Measurements from ENCODE around the gene RXFP2. TPM values are rescaled to one million over a fixed set of nuclear protein-coding genes. Genes with fewer than 3 reads are reported as not detected.

The RXFP2 gene, protein sequence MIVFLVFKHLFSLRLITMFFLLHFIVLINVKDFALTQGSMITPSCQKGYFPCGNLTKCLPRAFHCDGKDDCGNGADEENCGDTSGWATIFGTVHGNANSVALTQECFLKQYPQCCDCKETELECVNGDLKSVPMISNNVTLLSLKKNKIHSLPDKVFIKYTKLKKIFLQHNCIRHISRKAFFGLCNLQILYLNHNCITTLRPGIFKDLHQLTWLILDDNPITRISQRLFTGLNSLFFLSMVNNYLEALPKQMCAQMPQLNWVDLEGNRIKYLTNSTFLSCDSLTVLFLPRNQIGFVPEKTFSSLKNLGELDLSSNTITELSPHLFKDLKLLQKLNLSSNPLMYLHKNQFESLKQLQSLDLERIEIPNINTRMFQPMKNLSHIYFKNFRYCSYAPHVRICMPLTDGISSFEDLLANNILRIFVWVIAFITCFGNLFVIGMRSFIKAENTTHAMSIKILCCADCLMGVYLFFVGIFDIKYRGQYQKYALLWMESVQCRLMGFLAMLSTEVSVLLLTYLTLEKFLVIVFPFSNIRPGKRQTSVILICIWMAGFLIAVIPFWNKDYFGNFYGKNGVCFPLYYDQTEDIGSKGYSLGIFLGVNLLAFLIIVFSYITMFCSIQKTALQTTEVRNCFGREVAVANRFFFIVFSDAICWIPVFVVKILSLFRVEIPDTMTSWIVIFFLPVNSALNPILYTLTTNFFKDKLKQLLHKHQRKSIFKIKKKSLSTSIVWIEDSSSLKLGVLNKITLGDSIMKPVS
- total RNA-seq (2014; rRNA removed; shearing (Covaris generic)) (not detected in 2 replicates), polyA plus RNA-seq (2016; fragmentation: Nextera tagmentation; extraction: Ambion mirVana) (0.09 TPM in 1 of 2 replicates, not detected in the other)

DNA sequence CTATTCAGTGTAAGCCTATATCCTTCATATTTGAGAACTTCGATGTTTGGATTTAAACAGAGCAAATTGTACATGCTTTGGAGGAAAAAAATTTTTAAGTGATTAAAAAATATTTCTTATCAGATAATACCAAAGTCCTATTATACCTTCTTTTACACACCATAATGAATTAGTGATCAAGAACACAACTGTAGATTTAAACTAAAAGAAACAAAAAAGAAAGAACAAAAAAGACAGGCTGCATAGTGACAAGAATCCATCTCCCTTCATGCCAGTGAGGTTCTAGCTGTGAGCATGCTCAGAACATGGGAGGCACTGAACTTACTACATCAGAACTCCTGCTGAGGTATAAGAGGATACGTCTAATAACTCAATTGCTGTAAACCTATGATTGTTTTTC, at the start of gene RXFP2:
RXFP2 (plus strand) TSS at position 301 of the 400 bp plus-strand sequence; CDS start at position 388, 87 bp downstream.
- H3K9ac ChIP-seq, result no peak within 1 kb of the TSS
- TF ChIP-seq EZH2 (IDR thresholded peaks at IDR 0.05; ENCODE audit: insufficient read depth, poor library complexity, severe bottlenecking), result no peak
- TF ChIP-seq EZH2phosphoT487 (IDR thresholded peaks at IDR 0.05; ENCODE audit: insufficient read depth, low read depth), result no peak
- H3K9me2 ChIP-seq (ENCODE audit: insufficient read depth), result no peaks in the 10 kb centered on the region
- no peaks in the 10 kb centered on the region for H3K9me3 ChIP-seq (ENCODE audit: low read depth)
- H3K79me2 ChIP-seq (ENCODE audit: insufficient read depth), result no peaks in the 10 kb centered on the region
- DNase-seq, result no peak
- WGBS, 2 experiments (ENCODE audit: low coverage in 1 of 2, low lambda C conversion rate in 2 of 2, missing lambda C conversion rate in 2 of 2), result 96% methylated on average over 2 of the region's 2 CpGs
- H4K20me1 ChIP-seq (ENCODE audit: insufficient read depth), result no peaks in the 10 kb centered on the region
- no peak within 1 kb of the TSS for H3K4me2 ChIP-seq (ENCODE audit: unreplicated experiment)
- no peaks in the 10 kb centered on the region for H3K36me3 ChIP-seq (ENCODE audit: low read depth)
- no peak within 1 kb of the TSS for H3K27ac ChIP-seq
- H2AFZ ChIP-seq, result peak within 1 kb of the TSS; percentile 3; the same call in 1 of the 2 replicates
- H3K4me1 ChIP-seq (ENCODE audit: insufficient read depth), result peaks cover 6% of the 10 kb centered on the region
- no peak within 1 kb of the TSS for H3K4me3 ChIP-seq
- no peaks in the 10 kb centered on the region for H3K27me3 ChIP-seq (replicated peaks; ENCODE audit: insufficient read depth)
- in situ Hi-C loops (cut with MboI), result loop anchor here (5.0 to 25.0 kb wide), 3 partner anchors 204 to 502 kb away; no protein-coding TSS in a partner anchor
- H3F3A ChIP-seq (ENCODE audit: insufficient read depth), result no peaks in the 10 kb centered on the region

DNA sequence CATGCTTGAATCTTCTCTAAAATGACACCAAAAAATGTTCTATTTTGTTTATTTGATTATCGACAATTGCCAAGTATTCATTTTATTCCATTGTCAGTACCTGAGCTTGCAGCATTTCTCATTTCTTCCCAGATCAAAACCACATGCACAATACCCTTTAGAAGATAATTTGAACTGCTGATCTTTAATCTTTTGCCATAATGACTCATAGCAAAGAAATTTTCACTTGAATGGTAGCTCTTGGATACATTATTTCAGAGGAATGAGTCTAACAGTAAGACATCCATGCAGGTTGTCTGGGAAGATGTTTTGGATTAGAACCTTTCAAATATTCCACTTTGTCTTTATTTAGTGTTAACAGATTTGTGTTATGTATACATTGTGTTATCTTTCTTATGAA, 42.0 kb upstream of the RXFP2 start:
- Histone ChIP-seq H3K79me2 (ENCODE audit: insufficient read depth) (no peaks in the 10 kb centered on the region), H3K9me2 (ENCODE audit: insufficient read depth) (no peaks in the 10 kb centered on the region; the same call in 1 of the 2 replicates), H3K4me1 (ENCODE audit: insufficient read depth) (peaks cover 7% of the 10 kb centered on the region), H3K4me3 (no peak overlapping the region), H3K27ac (no peak overlapping the region), H3K9me3 (ENCODE audit: low read depth) (no peaks in the 10 kb centered on the region), H3K27me3 (replicated peaks; ENCODE audit: insufficient read depth) (no peaks in the 10 kb centered on the region), H2AFZ (no peak overlapping the region), H3K36me3 (ENCODE audit: low read depth) (no peaks in the 10 kb centered on the region), H3K9ac (no peak overlapping the region), H3F3A (ENCODE audit: insufficient read depth) (peaks cover 7% of the 10 kb centered on the region; the same call in 1 of the 2 replicates), H4K20me1 (ENCODE audit: insufficient read depth) (no peaks in the 10 kb centered on the region), H3K4me2 (ENCODE audit: unreplicated experiment) (no peak overlapping the region)
- peak; percentile 29 for DNase-seq
- in situ Hi-C loops (cut with MboI), result no loop called here
- TF ChIP-seq EZH2phosphoT487 (IDR thresholded peaks at IDR 0.05; ENCODE audit: insufficient read depth, low read depth), result no peak
- TF ChIP-seq EZH2 (IDR thresholded peaks at IDR 0.05; ENCODE audit: insufficient read depth, poor library complexity, severe bottlenecking), result no peak
- 0% methylated on average over 1 of the region's 1 CpG for WGBS, 2 experiments (ENCODE audit: low coverage in 1 of 2, low lambda C conversion rate in 2 of 2, missing lambda C conversion rate in 2 of 2)

DNA sequence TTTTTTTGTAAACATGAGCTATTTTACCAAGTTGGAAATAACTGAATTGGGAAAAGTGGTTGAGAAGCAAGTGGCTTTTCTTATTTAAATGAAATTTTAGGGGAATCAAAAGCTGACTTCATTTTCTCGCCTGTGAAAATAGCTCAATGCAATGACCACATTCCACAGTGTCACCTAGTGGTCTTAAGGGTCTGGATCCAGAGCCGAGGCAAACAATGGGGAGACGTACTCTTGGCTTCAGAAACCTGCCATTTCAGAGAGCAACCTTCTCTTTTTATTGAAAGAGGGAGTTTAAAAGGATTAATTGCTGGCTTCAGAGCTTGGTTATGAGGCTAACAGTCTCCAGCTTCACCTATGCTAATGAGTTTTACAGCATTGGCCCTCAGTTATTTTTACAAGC, 39.7 kb upstream of the RXFP2 start:
- Histone ChIP-seq H4K20me1 (ENCODE audit: insufficient read depth) (no peaks in the 10 kb centered on the region), H3K9me2 (ENCODE audit: insufficient read depth) (no peaks in the 10 kb centered on the region; the same call in 1 of the 2 replicates), H3K79me2 (ENCODE audit: insufficient read depth) (no peaks in the 10 kb centered on the region), H3K36me3 (ENCODE audit: low read depth) (no peaks in the 10 kb centered on the region), H3K9ac (no peak overlapping the region), H3K9me3 (ENCODE audit: low read depth) (no peaks in the 10 kb centered on the region), H3K4me3 (no peak overlapping the region), H3K4me1 (ENCODE audit: insufficient read depth) (peaks cover 7% of the 10 kb centered on the region), H3K27ac (no peak overlapping the region), H3K27me3 (replicated peaks; ENCODE audit: insufficient read depth) (no peaks in the 10 kb centered on the region), H3K4me2 (ENCODE audit: unreplicated experiment) (no peak overlapping the region), H3F3A (ENCODE audit: insufficient read depth) (peaks cover 7% of the 10 kb centered on the region; the same call in 1 of the 2 replicates), H2AFZ (no peak overlapping the region)
- in situ Hi-C loops (cut with MboI), result no loop called here
- no peak for TF ChIP-seq EZH2 (IDR thresholded peaks at IDR 0.05; ENCODE audit: insufficient read depth, poor library complexity, severe bottlenecking)
- no peak for TF ChIP-seq EZH2phosphoT487 (IDR thresholded peaks at IDR 0.05; ENCODE audit: insufficient read depth, low read depth)
- WGBS, 2 experiments (ENCODE audit: low coverage in 1 of 2, low lambda C conversion rate in 2 of 2, missing lambda C conversion rate in 2 of 2), result 79 to 81% methylated on average over 3 of the region's 3 CpGs
- no peak for DNase-seq

DNA sequence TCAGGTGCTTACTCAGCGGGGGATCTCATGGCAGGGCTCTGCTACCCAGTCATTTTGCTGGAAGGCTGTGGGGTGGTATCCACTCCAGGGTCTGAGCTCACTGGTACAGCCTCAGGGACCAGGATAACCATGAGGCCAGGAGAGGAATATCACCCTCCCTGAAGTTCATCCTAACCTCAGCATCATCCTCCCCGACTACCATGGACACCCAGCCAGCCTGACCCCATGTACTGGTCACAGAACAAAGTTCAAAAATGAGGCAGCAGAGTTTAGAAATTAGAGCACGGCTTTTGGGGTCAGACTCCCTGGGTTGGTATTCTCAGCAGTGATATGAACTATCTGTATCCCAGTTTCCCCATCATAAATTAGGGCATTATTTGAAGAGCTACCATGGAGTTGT, 35.5 kb upstream of the RXFP2 start:
- Histone ChIP-seq H3K4me2 (ENCODE audit: unreplicated experiment) (no peak overlapping the region), H3K9me3 (ENCODE audit: low read depth) (no peaks in the 10 kb centered on the region), H3K36me3 (ENCODE audit: low read depth) (no peaks in the 10 kb centered on the region), H3K9ac (no peak overlapping the region), H3K27me3 (replicated peaks; ENCODE audit: insufficient read depth) (no peaks in the 10 kb centered on the region), H3K4me3 (no peak overlapping the region), H4K20me1 (ENCODE audit: insufficient read depth) (no peaks in the 10 kb centered on the region), H3K4me1 (ENCODE audit: insufficient read depth) (no peaks in the 10 kb centered on the region), H3K9me2 (ENCODE audit: insufficient read depth) (no peaks in the 10 kb centered on the region; the same call in 1 of the 2 replicates), H3K27ac (no peak overlapping the region), H3F3A (ENCODE audit: insufficient read depth) (no peaks in the 10 kb centered on the region), H2AFZ (no peak overlapping the region), H3K79me2 (ENCODE audit: insufficient read depth) (no peaks in the 10 kb centered on the region)
- 80 to 89% methylated on average over 3 of the region's 3 CpGs for WGBS, 2 experiments (ENCODE audit: low coverage in 1 of 2, low lambda C conversion rate in 2 of 2, missing lambda C conversion rate in 2 of 2)
- in situ Hi-C loops (cut with MboI), result no loop called here
- TF ChIP-seq EZH2 (IDR thresholded peaks at IDR 0.05; ENCODE audit: insufficient read depth, poor library complexity, severe bottlenecking) (no peak), EZH2phosphoT487 (IDR thresholded peaks at IDR 0.05; ENCODE audit: insufficient read depth, low read depth) (no peak)
- no peak for DNase-seq

All from GM23248 (cell line).